ENCODE results near the gene RPS26.
A peak's percentile ranks its signal among the peaks of the same experiment; 100 is the strongest.
"Not testable (repeated sequence)": the region's sequence is repeated elsewhere in the genome, so short reads cannot be mapped to it uniquely, and the experiment has no call there.

Gene RPS26

DNA sequence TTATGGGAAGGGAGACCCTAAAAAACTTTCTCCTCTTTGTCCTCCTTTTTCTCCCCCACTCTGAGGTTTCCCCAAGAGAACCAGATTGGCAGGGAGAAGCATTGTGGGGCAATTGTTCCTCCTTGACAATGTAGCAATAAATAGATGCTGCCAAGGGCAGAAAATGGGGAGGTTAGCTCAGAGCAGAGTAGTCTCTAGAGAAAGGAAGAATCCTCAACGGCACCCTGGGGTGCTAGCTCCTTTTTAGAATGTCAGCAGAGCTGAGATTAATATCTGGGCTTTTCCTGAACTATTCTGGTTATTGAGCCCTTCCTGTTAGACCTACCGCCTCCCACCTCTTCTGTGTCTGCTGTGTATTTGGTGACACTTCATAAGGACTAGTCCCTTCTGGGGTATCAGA, 4.6 kb upstream of the RPS26 start (continued):
- TF ChIP-seq, protein P1, sequence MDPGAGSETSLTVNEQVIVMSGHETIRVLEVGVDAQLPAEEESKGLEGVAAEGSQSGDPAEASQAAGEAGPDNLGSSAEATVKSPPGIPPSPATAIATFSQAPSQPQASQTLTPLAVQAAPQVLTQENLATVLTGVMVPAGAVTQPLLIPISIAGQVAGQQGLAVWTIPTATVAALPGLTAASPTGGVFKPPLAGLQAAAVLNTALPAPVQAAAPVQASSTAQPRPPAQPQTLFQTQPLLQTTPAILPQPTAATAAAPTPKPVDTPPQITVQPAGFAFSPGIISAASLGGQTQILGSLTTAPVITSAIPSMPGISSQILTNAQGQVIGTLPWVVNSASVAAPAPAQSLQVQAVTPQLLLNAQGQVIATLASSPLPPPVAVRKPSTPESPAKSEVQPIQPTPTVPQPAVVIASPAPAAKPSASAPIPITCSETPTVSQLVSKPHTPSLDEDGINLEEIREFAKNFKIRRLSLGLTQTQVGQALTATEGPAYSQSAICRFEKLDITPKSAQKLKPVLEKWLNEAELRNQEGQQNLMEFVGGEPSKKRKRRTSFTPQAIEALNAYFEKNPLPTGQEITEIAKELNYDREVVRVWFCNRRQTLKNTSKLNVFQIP (CRISPR knock-in tag; IDR thresholded peaks at IDR 0.05; ENCODE audit: borderline replicate concordance, low read depth) = no peak
- TF ChIP-seq CSDC2 (CRISPR knock-in tag; IDR thresholded peaks at IDR 0.05) (no peak), ESRRG (CRISPR knock-in tag; IDR thresholded peaks at IDR 0.05) (no peak), ZNF8 (CRISPR knock-in tag; IDR thresholded peaks at IDR 0.05) (no peak), SNAI2 (CRISPR knock-in tag; IDR thresholded peaks at IDR 0.05) (no peak)

DNA sequence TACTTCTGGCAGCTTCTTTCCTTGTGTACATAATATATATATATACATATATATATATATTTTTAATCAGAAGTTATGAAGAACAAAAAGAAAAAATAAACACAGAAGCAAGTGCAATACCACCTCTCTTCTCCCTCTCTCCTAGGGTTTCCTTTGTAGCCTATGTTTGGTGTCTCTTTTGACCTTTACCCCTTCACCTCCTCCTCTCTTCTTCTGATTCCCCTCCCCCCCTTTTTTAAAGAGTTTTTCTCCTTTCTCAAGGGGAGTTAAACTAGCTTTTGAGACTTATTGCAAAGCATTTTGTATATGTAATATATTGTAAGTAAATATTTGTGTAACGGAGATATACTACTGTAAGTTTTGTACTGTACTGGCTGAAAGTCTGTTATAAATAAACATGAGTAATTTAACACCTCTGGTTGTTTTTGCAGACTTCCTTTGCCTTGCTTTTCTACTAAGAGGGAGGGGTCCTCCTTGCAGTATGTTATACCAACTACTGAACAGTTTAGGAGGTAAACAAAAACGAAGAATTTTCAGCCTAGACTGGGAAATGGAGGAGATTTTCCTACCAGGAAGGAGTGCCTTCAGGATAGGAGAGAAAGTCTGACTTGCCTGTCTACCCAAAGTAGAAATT, 3.6 kb upstream of the RPS26 start:
- TF ChIP-seq ESRRG (CRISPR knock-in tag; IDR thresholded peaks at IDR 0.05) = no peak
- no peak for TF ChIP-seq GLIS3 (CRISPR knock-in tag; IDR thresholded peaks at IDR 0.05)
- no peak for TF ChIP-seq ZFP30 (CRISPR knock-in tag; IDR thresholded peaks at IDR 0.05)
- TF ChIP-seq OSR1 (CRISPR knock-in tag; IDR thresholded peaks at IDR 0.05) = no peak
- no peak for TF ChIP-seq CSDC2 (CRISPR knock-in tag; IDR thresholded peaks at IDR 0.05)
- no peak for TF ChIP-seq PPARA (CRISPR knock-in tag; IDR thresholded peaks at IDR 0.05; ENCODE audit: borderline replicate concordance)
- no peak for ATAC-seq

DNA sequence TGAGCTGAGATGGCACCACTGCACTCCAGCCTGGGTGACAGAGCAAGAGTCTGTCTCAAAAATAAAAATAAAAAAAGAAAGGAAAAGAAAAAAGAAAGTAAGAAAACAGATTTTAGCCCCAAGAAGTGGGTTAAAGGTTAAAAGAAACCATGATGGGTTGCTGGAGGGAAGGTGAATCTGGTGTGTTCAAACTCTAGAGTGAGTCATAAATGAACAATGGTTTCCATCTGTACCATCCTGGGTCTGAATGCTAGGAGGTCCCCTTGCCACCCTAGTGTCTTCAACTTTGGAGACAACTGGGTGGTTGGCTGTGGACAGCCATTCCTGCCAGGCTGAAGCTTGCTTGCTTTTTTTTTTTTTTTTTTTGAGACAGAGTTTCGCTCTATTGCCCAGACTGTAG, 1.6 kb upstream of the RPS26 start:
- TF ChIP-seq PPARA (CRISPR knock-in tag; IDR thresholded peaks at IDR 0.05; ENCODE audit: borderline replicate concordance) (no peak), TCF4 (CRISPR knock-in tag; IDR thresholded peaks at IDR 0.05; ENCODE audit: borderline replicate concordance) (no peak), CSDC2 (CRISPR knock-in tag; IDR thresholded peaks at IDR 0.05) (no peak), ARNTL (CRISPR knock-in tag; IDR thresholded peaks at IDR 0.05; ENCODE audit: borderline replicate concordance, low read depth) (no peak), ZC3H10 (CRISPR knock-in tag; IDR thresholded peaks at IDR 0.05) (no peak), OSR1 (CRISPR knock-in tag; IDR thresholded peaks at IDR 0.05) (no peak)
- TF ChIP-seq, protein P2, sequence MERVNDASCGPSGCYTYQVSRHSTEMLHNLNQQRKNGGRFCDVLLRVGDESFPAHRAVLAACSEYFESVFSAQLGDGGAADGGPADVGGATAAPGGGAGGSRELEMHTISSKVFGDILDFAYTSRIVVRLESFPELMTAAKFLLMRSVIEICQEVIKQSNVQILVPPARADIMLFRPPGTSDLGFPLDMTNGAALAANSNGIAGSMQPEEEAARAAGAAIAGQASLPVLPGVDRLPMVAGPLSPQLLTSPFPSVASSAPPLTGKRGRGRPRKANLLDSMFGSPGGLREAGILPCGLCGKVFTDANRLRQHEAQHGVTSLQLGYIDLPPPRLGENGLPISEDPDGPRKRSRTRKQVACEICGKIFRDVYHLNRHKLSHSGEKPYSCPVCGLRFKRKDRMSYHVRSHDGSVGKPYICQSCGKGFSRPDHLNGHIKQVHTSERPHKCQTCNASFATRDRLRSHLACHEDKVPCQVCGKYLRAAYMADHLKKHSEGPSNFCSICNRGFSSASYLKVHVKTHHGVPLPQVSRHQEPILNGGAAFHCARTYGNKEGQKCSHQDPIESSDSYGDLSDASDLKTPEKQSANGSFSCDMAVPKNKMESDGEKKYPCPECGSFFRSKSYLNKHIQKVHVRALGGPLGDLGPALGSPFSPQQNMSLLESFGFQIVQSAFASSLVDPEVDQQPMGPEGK (CRISPR knock-in tag; IDR thresholded peaks at IDR 0.05; ENCODE audit: borderline replicate concordance) = no peak
- TF ChIP-seq, protein P1 (CRISPR knock-in tag; IDR thresholded peaks at IDR 0.05; ENCODE audit: borderline replicate concordance, low read depth) = no peak
- TF ChIP-seq, protein P3, sequence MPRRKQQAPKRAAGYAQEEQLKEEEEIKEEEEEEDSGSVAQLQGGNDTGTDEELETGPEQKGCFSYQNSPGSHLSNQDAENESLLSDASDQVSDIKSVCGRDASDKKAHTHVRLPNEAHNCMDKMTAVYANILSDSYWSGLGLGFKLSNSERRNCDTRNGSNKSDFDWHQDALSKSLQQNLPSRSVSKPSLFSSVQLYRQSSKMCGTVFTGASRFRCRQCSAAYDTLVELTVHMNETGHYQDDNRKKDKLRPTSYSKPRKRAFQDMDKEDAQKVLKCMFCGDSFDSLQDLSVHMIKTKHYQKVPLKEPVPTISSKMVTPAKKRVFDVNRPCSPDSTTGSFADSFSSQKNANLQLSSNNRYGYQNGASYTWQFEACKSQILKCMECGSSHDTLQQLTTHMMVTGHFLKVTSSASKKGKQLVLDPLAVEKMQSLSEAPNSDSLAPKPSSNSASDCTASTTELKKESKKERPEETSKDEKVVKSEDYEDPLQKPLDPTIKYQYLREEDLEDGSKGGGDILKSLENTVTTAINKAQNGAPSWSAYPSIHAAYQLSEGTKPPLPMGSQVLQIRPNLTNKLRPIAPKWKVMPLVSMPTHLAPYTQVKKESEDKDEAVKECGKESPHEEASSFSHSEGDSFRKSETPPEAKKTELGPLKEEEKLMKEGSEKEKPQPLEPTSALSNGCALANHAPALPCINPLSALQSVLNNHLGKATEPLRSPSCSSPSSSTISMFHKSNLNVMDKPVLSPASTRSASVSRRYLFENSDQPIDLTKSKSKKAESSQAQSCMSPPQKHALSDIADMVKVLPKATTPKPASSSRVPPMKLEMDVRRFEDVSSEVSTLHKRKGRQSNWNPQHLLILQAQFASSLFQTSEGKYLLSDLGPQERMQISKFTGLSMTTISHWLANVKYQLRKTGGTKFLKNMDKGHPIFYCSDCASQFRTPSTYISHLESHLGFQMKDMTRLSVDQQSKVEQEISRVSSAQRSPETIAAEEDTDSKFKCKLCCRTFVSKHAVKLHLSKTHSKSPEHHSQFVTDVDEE (CRISPR knock-in tag; IDR thresholded peaks at IDR 0.05) = no peak
- ATAC-seq = no peak

DNA sequence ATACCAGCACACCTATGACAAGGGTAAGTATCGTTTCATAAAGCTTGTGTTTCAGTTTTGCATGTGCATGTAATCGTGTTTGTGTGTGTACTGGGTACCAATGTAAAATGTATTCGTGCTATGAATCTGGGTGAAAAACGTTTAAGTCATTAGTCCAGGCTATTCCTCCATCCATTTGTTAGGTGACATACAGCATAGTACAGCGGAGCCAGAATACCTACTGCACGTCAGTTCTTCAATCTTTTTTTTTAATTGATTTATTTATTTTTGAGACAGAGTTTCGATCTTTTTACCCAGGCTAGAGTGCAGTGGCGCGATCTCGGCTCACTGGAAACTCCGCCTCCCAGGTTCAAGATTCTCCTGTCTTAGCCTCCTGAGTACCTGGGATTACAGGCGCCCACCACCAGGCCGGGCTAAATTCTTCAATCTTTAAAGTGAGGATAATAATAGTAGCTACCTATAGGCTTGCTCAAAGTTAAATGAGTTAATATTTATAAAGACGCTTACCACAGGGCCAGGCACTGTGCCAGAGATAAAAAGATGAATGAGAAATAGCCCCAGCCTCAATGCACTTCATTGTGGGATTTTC, 661 bp upstream of the RPS26 start:
- ATAC-seq = peak; percentile 33
- TF ChIP-seq ARNTL (CRISPR knock-in tag; IDR thresholded peaks at IDR 0.05; ENCODE audit: borderline replicate concordance, low read depth) (no peak), ESRRG (CRISPR knock-in tag; IDR thresholded peaks at IDR 0.05) (no peak), ZC3H10 (CRISPR knock-in tag; IDR thresholded peaks at IDR 0.05) (no peak), GLIS3 (CRISPR knock-in tag; IDR thresholded peaks at IDR 0.05) (no peak), ZFP30 (CRISPR knock-in tag; IDR thresholded peaks at IDR 0.05) (no peak), ZNF565 (CRISPR knock-in tag; conservative IDR thresholded peaks at IDR 0.05; ENCODE audit: low read depth) (no peak)
- TF ChIP-seq, protein P4, sequence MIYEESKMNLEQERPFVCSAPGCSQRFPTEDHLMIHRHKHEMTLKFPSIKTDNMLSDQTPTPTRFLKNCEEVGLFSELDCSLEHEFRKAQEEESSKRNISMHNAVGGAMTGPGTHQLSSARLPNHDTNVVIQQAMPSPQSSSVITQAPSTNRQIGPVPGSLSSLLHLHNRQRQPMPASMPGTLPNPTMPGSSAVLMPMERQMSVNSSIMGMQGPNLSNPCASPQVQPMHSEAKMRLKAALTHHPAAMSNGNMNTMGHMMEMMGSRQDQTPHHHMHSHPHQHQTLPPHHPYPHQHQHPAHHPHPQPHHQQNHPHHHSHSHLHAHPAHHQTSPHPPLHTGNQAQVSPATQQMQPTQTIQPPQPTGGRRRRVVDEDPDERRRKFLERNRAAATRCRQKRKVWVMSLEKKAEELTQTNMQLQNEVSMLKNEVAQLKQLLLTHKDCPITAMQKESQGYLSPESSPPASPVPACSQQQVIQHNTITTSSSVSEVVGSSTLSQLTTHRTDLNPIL (CRISPR knock-in tag; IDR thresholded peaks at IDR 0.05; ENCODE audit: low read depth) = no peak
- TF ChIP-seq, protein P3 (CRISPR knock-in tag; IDR thresholded peaks at IDR 0.05) = no peak

DNA sequence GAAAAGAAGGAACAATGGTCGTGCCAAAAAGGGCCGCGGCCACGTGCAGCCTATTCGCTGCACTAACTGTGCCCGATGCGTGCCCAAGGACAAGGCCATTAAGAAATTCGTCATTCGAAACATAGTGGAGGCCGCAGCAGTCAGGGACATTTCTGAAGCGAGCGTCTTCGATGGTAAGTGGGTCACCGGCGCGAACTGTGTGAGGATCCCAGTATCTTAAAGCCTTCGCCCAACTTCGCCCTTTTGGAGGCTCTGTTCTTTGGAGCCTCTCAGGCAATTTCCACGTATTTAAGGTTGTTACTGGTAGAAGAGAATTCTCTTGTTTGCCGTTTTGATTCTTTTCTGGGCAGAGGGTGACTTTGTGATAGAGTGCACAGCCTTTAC, 704 bp downstream of the RPS26 start:
- ATAC-seq = not testable (repeated sequence)

Measured in SK-N-SH treated with all-trans-retinoic acid at 6 μM for 48 hours (cell line).